ENCODE measurements around the gene SLC17A9.

The SLC17A9 gene

GRCh38 chr20:62935204-62935967 lies 17.1 kb upstream of the SLC17A9 start:
- DNase-seq (ENCODE audit: low read depth in 1 of 2, low spot score in 1 of 2) = no peak
- TF ChIP-seq JUND (IDR thresholded peaks at IDR 0.05; ENCODE audit: low read depth) = no peak
- in situ Hi-C loops (cut with HindIII; ENCODE audit: low pct_unique_long_range_greater_than_20kb, low sequenced_read_pairs) = no loop called here

DNA sequence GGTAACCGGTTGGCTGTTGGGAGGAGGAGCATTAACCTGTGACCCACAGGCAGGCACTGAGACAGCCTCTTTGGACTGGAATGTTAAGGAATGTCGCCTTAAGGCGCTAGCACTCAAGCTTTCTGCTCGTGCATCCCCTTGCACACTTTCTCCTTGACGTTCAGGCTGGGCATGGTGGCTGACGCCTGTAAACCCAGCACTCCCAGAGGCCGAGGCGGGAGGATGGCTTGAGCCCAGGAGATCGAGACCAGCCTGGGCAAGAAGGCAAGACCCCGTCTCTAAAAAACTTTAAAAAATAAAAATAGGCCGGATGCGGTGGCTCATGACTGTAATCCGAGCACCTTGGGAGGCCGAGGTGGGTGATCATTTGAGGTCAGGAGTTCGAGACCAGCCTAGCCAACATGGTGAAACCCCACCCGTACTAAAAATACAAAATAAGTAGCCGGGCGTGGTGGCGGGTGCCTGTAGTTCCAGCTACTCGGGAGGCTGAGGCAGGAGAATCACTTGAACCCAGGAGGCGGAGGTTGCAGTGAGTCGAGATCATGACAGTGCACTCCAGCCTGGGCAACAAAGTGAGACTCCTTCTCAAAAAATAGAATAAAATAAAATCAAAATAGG lies 16.4 kb upstream of the SLC17A9 start:
- TF ChIP-seq JUND (IDR thresholded peaks at IDR 0.05; ENCODE audit: low read depth) = no peak
- peak in 1 of 2 experiments; percentile 27 for DNase-seq (ENCODE audit: low read depth in 1 of 2, low spot score in 1 of 2)
- in situ Hi-C loops (cut with HindIII; ENCODE audit: low pct_unique_long_range_greater_than_20kb, low sequenced_read_pairs) = no loop called here

DNA sequence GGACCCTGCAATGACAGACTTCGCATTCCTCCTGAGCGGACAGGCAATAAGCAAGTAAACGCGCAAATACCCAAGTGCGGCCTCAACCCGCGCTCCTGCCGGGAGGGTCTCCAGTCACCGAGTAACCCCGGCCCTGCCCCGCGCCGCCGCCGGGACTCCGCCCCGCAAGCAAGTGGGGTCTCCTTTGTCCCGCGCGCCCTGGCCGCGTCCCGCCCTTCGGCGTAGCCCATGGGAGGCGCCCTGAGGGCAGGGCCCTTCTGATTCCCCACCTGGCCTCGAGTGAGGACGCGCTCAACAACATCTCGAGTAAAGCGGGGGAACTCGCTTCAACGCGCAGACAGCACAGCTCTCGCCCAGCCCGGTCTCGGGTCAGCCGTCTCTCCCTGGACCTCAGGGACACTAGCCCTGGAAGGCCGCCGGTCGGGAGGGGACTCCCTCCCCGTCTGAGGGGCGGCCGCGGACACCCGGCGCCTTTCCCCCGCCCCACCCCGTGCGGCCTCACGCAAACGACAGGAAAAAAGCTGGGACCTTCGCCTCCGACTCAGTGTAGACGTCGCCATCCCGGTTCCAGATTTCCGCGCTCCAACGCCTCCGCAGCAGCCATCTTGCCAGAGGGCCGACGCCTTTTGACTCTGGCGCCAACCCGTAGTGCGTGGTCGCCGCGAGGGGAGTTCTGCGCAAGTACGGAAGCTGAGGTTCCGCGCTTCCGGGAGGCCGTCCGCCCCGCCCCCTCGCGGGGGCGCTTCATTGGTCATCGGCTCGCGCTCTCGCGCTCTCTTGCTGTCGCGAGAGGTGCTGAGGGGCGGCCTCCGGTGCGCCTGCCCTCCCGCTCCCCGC lies 15.0 kb upstream of the SLC17A9 start:
- in situ Hi-C loops (cut with HindIII; ENCODE audit: low pct_unique_long_range_greater_than_20kb, low sequenced_read_pairs) = no loop called here
- peak; percentile 93 to 98 for DNase-seq (ENCODE audit: low read depth in 1 of 2, low spot score in 1 of 2)
- TF ChIP-seq JUND (IDR thresholded peaks at IDR 0.05; ENCODE audit: low read depth) = no peak

GRCh38 chr20:62938105-62938888 lies 14.2 kb upstream of the SLC17A9 start, which contains the start of gene GID8:
Gene GID8, plus strand, starts transcription at chr20:62938147. Its CDS starts 3,356 bp downstream, at chr20:62941503.
- peak; percentile 52 to 66 for DNase-seq (ENCODE audit: low read depth in 1 of 2, low spot score in 1 of 2)
- TF ChIP-seq JUND (IDR thresholded peaks at IDR 0.05; ENCODE audit: low read depth) = no peak
- in situ Hi-C loops (cut with HindIII; ENCODE audit: low pct_unique_long_range_greater_than_20kb, low sequenced_read_pairs) = no loop called here

- no peak for TF ChIP-seq JUND (IDR thresholded peaks at IDR 0.05; ENCODE audit: low read depth)
- no peak for DNase-seq (ENCODE audit: low read depth in 1 of 2, low spot score in 1 of 2)
- in situ Hi-C loops (cut with HindIII; ENCODE audit: low pct_unique_long_range_greater_than_20kb, low sequenced_read_pairs) = no loop called here
Measured at GRCh38 chr20:62940875-62941274, 11.6 kb upstream of the SLC17A9 start.

DNA sequence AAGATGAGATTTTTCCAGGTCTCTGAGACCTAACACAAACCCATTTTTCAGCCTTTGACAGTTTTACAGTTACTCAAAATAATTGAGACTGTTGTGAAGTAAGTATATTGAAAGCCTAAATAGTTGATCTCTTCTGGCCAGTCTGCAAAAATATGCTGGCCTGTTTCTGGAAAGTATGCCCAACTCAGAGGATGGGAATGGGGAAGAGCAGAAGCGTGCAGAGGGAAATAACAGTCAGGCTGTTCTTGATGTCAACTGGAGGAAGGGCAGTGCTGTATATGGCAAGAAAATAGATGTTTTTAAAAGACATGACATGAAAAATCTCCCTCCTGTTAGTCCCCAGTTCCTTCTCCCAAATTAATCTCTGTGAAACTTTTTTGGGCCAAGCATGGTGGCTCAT lies 10.7 kb upstream of the SLC17A9 start:
- in situ Hi-C loops (cut with HindIII; ENCODE audit: low pct_unique_long_range_greater_than_20kb, low sequenced_read_pairs) = no loop called here
- no peak for TF ChIP-seq JUND (IDR thresholded peaks at IDR 0.05; ENCODE audit: low read depth)
- no peak for DNase-seq (ENCODE audit: low read depth in 1 of 2, low spot score in 1 of 2)

- in situ Hi-C loops (cut with HindIII; ENCODE audit: low pct_unique_long_range_greater_than_20kb, low sequenced_read_pairs) = no loop called here
- no peak for DNase-seq (ENCODE audit: low read depth in 1 of 2, low spot score in 1 of 2)
- no peak for TF ChIP-seq JUND (IDR thresholded peaks at IDR 0.05; ENCODE audit: low read depth)
Measured at GRCh38 chr20:62942456-62942855, 10.1 kb upstream of the SLC17A9 start.

GRCh38 chr20:62943396-62943795 lies 9.1 kb upstream of the SLC17A9 start:
- in situ Hi-C loops (cut with HindIII; ENCODE audit: low pct_unique_long_range_greater_than_20kb, low sequenced_read_pairs) = no loop called here
- no peak for TF ChIP-seq JUND (IDR thresholded peaks at IDR 0.05; ENCODE audit: low read depth)
- no peak for DNase-seq (ENCODE audit: low read depth in 1 of 2, low spot score in 1 of 2)

GRCh38 chr20:62944184-62944583 lies 8.3 kb upstream of the SLC17A9 start:
- no peak for DNase-seq (ENCODE audit: low read depth in 1 of 2, low spot score in 1 of 2)
- no peak for TF ChIP-seq JUND (IDR thresholded peaks at IDR 0.05; ENCODE audit: low read depth)
- in situ Hi-C loops (cut with HindIII; ENCODE audit: low pct_unique_long_range_greater_than_20kb, low sequenced_read_pairs) = no loop called here

- DNase-seq (ENCODE audit: low read depth in 1 of 2, low spot score in 1 of 2) = no peak
- no peak for TF ChIP-seq JUND (IDR thresholded peaks at IDR 0.05; ENCODE audit: low read depth)
- in situ Hi-C loops (cut with HindIII; ENCODE audit: low pct_unique_long_range_greater_than_20kb, low sequenced_read_pairs) = no loop called here
Measured at GRCh38 chr20:62944746-62945145, 7.8 kb upstream of the SLC17A9 start.

GRCh38 chr20:62945771-62946339 lies 6.7 kb upstream of the SLC17A9 start:
- no peak for DNase-seq (ENCODE audit: low read depth in 1 of 2, low spot score in 1 of 2)
- no peak for TF ChIP-seq JUND (IDR thresholded peaks at IDR 0.05; ENCODE audit: low read depth)
- in situ Hi-C loops (cut with HindIII; ENCODE audit: low pct_unique_long_range_greater_than_20kb, low sequenced_read_pairs) = no loop called here

- DNase-seq (ENCODE audit: low read depth in 1 of 2, low spot score in 1 of 2) = no peak
- TF ChIP-seq JUND (IDR thresholded peaks at IDR 0.05; ENCODE audit: low read depth) = no peak
- in situ Hi-C loops (cut with HindIII; ENCODE audit: low pct_unique_long_range_greater_than_20kb, low sequenced_read_pairs) = no loop called here
Measured at GRCh38 chr20:62946918-62947317, 5.6 kb upstream of the SLC17A9 start.

Measured in T47D (cell line).